ENCODE data around the gene PPFIA3. TPM values are rescaled to one million over a fixed set of nuclear protein-coding genes. Genes with fewer than 3 reads are reported as not detected.
"Not testable (repeated sequence)": the region's sequence is repeated elsewhere in the genome, so short reads cannot be mapped to it uniquely, and the experiment has no call there.

The PPFIA3 gene
- total RNA-seq, 5 donors from 2014 or later (not counting 1 experiment from before 2014, with no cell fraction given): 3.8 to 4.7 (median 4.1) TPM

DNA sequence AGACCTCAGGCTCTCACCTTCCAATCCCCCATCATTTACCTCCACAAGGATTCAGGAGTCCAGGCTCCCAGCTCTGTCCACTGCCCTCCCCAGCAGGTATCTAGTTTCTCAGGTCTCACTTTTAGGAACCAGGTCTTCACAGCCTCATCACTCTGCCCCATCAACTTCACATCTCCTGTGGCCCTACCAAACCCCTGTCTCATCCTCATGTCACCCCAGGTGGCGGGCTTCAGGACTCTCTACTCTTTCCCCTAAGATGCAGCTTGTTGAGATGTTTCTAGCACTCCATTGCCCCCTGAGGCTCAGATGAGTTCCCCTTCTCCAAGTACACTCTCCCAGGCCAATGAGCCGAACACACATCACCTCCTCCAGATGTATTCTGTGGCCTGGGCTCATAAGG lies 1.5 kb downstream of the PPFIA3 start:
- peaks cover 0 to 5% of the 10 kb centered on the region in 2 donors for H3K27me3 Mint-ChIP-seq
- no peaks in the 10 kb centered on the region for H3K9me3 ChIP-seq
- ATAC-seq (replicated peaks in 1 of 4) (no peak), DNase-seq (no peak)
- peak overlapping the region; percentile 67 to 84 (median 78) for H3K4me3 Mint-ChIP-seq
- H3K4me1 ChIP-seq (ENCODE audit: control insufficient read depth in 1 of 2, extremely low read depth in 1 of 2, insufficient read depth in 2 of 2, low read length in 2 of 2): peaks cover 3 to 28% of the 10 kb centered on the region in 2 experiments
- CTCF ChIA-PET: no interaction called here
- no peak overlapping the region for H3K27ac ChIP-seq (ENCODE audit: low read length)
- H3K4me3 ChIP-seq (ENCODE audit: control insufficient read depth in 1 of 2, extremely low read depth in 1 of 2, low read length in 1 of 2): no peak overlapping the region
- peak overlapping the region in 1 of 2 donors; percentile 41 for H3K27ac Mint-ChIP-seq
- no peaks in the 10 kb centered on the region for H3K36me3 Mint-ChIP-seq
- POLR2A ChIA-PET: interaction anchor here in 1 of 2 donors (0.5 kb wide), 1 partner anchor 102 kb away, joined by 3 read pairs; no protein-coding TSS in a partner anchor
- H3K27me3 ChIP-seq (replicated peaks in 1 of 2; ENCODE audit: control insufficient read depth in 2 of 2, extremely low read depth in 1 of 2, insufficient read depth in 2 of 2, low read length in 1 of 2): peaks cover 0 to 10% of the 10 kb centered on the region in 2 experiments
- peaks cover 27 to 35% (median 29%) of the 10 kb centered on the region in 3 donors for H3K4me1 Mint-ChIP-seq
- WGBS (ENCODE audit: insufficient coverage): 100% methylated on average over 1 of the region's 2 CpGs
- H3K9me3 Mint-ChIP-seq: no peaks in the 10 kb centered on the region
- no peaks in the 10 kb centered on the region for H3K36me3 ChIP-seq (ENCODE audit: control insufficient read depth in 2 of 2, extremely low read depth in 1 of 2, insufficient read depth in 1 of 2, low read length in 1 of 2)

DNA sequence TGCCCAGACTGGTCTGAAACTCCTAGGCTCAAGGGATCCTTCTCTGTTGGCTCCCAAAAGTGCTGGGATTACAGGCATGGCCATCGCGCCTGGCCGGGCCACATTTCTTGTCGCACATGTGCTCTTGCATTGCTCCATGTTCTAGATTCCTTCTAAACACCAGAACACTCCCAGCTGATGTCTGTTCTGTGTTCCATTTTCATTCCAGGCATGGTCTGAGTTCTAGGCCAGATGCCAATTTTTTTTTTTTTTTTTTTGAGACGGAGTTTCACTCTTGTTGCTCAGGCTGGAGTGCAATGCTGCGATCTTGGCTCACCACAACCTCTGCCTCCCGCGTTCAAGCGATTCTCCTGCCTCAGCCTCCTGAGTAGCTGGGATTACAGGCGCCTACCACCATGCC lies 2.5 kb downstream of the PPFIA3 start:
- H3K27me3 Mint-ChIP-seq; H3K9me3 Mint-ChIP-seq; H3K9me3 ChIP-seq; POLR2A ChIA-PET; DNase-seq; ATAC-seq (replicated peaks in 1 of 4); H3K27me3 ChIP-seq (replicated peaks in 1 of 2; ENCODE audit: control insufficient read depth in 2 of 2, extremely low read depth in 1 of 2, insufficient read depth in 2 of 2, low read length in 1 of 2); H3K4me3 Mint-ChIP-seq; H3K36me3 Mint-ChIP-seq; CTCF ChIA-PET; H3K4me3 ChIP-seq (ENCODE audit: control insufficient read depth in 1 of 2, extremely low read depth in 1 of 2, low read length in 1 of 2); H3K27ac Mint-ChIP-seq; H3K36me3 ChIP-seq (ENCODE audit: control insufficient read depth in 2 of 2, extremely low read depth in 1 of 2, insufficient read depth in 1 of 2, low read length in 1 of 2); H3K27ac ChIP-seq (ENCODE audit: low read length): not testable (repeated sequence)
- peaks cover 3 to 28% of the 10 kb centered on the region in 2 experiments for H3K4me1 ChIP-seq (ENCODE audit: control insufficient read depth in 1 of 2, extremely low read depth in 1 of 2, insufficient read depth in 2 of 2, low read length in 2 of 2)
- peaks cover 21 to 27% (median 24%) of the 10 kb centered on the region in 3 donors for H3K4me1 Mint-ChIP-seq
- 92% methylated on average over 4 of the region's 10 CpGs for WGBS (ENCODE audit: insufficient coverage)

DNA sequence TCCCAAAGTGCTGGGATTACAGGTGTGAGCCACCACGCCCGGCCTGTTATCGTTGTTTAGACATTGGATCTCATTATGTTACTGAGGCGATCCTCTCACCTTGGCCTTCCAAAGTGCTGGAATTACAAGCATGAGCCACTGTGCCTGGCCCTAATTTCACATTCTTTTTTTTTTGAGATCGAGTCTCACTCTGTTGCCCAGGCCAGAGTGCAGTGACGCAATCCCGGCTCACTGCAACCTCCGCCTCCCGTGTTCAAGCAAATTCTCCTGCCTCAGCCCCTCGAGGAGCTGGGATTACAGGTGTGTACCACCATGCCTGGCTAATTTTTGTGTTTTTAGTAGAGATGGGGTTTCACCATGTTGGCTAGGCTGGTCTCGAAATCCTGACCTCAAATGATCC lies 3.9 kb downstream of the PPFIA3 start:
- H3K9me3 Mint-ChIP-seq: not testable (repeated sequence)

DNA sequence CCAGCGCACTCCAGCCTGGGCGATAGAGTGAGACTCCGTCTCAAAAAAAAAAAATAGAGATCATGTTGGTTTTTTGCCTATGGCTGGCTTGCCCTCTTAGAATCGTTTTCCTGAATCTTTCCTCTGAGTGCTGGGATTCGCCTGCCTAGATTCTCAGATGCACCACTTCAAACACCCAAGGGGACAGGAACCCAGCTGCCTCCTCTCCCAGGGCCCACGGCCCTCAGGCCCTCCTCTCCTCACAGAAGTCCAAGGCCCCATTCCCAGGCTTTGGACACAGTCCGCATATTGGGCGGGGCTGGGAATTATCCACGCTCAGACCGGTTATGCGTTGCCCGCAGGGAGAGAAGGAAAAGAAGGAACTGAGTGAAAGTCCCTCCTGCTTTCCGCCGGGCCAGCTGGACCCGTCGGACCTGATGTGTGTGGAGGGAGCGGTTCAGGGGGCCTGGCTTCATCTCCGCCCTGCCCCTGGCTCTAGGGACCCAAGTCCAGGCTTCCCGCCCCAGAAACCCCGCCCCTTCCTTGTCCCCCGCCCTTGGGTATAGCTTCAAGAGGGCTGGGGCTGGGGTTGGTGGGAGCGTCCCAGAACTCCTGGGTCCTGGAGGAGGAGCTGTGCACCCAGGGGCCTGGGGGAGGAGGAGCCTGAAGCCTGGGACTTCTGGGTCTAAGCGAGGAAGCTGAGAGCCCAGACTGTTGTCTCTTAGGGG lies 5.8 kb downstream of the PPFIA3 start:
- ChIA-PET CTCF (interaction anchor here in 1 of 2 donors (0.9 kb wide), 1 partner anchor 11 kb away, joined by 3 read pairs; the partner anchor contains the start of gene LIN7B), POLR2A (no interaction called here)
- peaks cover 0 to 6% of the 10 kb centered on the region in 2 experiments for H3K27me3 ChIP-seq (replicated peaks in 1 of 2; ENCODE audit: control insufficient read depth in 2 of 2, extremely low read depth in 1 of 2, insufficient read depth in 2 of 2, low read length in 1 of 2)
- DNase-seq (no peak), ATAC-seq (replicated peaks in 1 of 4) (no peak)
- H3K9me3 Mint-ChIP-seq: no peaks in the 10 kb centered on the region
- H3K4me1 Mint-ChIP-seq: peaks cover 19 to 29% (median 21%) of the 10 kb centered on the region in 3 donors
- no peak overlapping the region for H3K27ac ChIP-seq (ENCODE audit: low read length)
- no peak overlapping the region for H3K27ac Mint-ChIP-seq
- 83% methylated on average over 12 of the region's 23 CpGs for WGBS (ENCODE audit: insufficient coverage)
- peaks cover 0 to 5% of the 10 kb centered on the region in 2 donors for H3K27me3 Mint-ChIP-seq
- no peak overlapping the region for H3K4me3 ChIP-seq (ENCODE audit: control insufficient read depth in 1 of 2, extremely low read depth in 1 of 2, low read length in 1 of 2)
- no peaks in the 10 kb centered on the region for H3K36me3 Mint-ChIP-seq
- no peaks in the 10 kb centered on the region for H3K36me3 ChIP-seq (ENCODE audit: control insufficient read depth in 2 of 2, extremely low read depth in 1 of 2, insufficient read depth in 1 of 2, low read length in 1 of 2)
- H3K9me3 ChIP-seq: no peaks in the 10 kb centered on the region
- peaks cover 0 to 23% of the 10 kb centered on the region in 2 experiments for H3K4me1 ChIP-seq (ENCODE audit: control insufficient read depth in 1 of 2, extremely low read depth in 1 of 2, insufficient read depth in 2 of 2, low read length in 2 of 2)
- no peak overlapping the region for H3K4me3 Mint-ChIP-seq

More for the DNA sequence above, 3.9 kb downstream of the PPFIA3 start:
- H3K4me3 ChIP-seq (ENCODE audit: control insufficient read depth in 1 of 2, extremely low read depth in 1 of 2, low read length in 1 of 2); H3K27me3 Mint-ChIP-seq; H3K27ac ChIP-seq (ENCODE audit: low read length); DNase-seq; CTCF ChIA-PET; H3K9me3 ChIP-seq; ATAC-seq (replicated peaks in 1 of 4); H3K36me3 ChIP-seq (ENCODE audit: control insufficient read depth in 2 of 2, extremely low read depth in 1 of 2, insufficient read depth in 1 of 2, low read length in 1 of 2); H3K36me3 Mint-ChIP-seq; H3K4me3 Mint-ChIP-seq; H3K27me3 ChIP-seq (replicated peaks in 1 of 2; ENCODE audit: control insufficient read depth in 2 of 2, extremely low read depth in 1 of 2, insufficient read depth in 2 of 2, low read length in 1 of 2); H3K27ac Mint-ChIP-seq: not testable (repeated sequence)
- H3K4me1 ChIP-seq (ENCODE audit: control insufficient read depth in 1 of 2, extremely low read depth in 1 of 2, insufficient read depth in 2 of 2, low read length in 2 of 2): peaks cover 1 to 29% of the 10 kb centered on the region in 2 experiments
- POLR2A ChIA-PET: interaction anchor here in 1 of 2 donors (0.7 kb wide), 1 partner anchor 11 kb away, joined by 11 read pairs; no protein-coding TSS in a partner anchor
- WGBS (ENCODE audit: insufficient coverage): 85% methylated on average over 6 of the region's 11 CpGs
- peaks cover 15 to 18% (median 16%) of the 10 kb centered on the region in 3 donors for H3K4me1 Mint-ChIP-seq

DNA sequence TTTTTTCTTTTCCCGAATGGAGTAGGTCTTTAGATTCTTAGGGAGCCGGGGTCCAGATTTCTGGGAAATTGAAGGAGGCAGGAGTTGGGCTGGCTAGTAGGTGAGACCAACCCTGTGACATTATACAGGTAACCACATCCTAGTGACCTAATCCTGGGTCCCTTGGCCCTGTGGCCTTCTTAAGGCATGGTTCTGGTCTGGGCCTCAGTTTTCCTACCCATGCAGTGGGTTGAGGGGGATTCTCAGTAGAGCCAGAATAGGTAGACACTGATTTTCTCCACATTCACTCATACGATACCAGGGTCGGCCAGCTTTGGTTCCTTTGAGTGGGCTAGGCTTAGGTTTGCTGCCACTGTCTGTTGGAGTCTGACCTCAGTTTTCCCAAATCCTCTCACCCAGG lies 7.2 kb downstream of the PPFIA3 start:
- no peak overlapping the region for H3K4me3 ChIP-seq (ENCODE audit: control insufficient read depth in 1 of 2, extremely low read depth in 1 of 2, low read length in 1 of 2)
- H3K9me3 ChIP-seq: no peaks in the 10 kb centered on the region
- Mint-ChIP-seq H3K9me3 (no peaks in the 10 kb centered on the region), H3K27ac (no peak overlapping the region), H3K27me3 (no peaks in the 10 kb centered on the region), H3K4me3 (peak overlapping the region in 1 of 3 donors; percentile 78), H3K4me1 (peaks cover 11 to 20% (median 12%) of the 10 kb centered on the region in 3 donors), H3K36me3 (no peaks in the 10 kb centered on the region)
- CTCF ChIA-PET: interaction anchor here in 1 of 2 donors (0.7 to 3.8 kb wide), 3 partner anchors 13 to 72 kb away, joined by 4 to 21 read pairs (median 4); partner anchors contain the start of gene LIN7B
- POLR2A ChIA-PET: interaction anchor here in 1 of 2 donors (0.6 kb wide), 2 partner anchors 133 to 513 kb away, joined by 3 to 5 read pairs; partner anchors contain the start of genes RRAS and RUVBL2
- H3K36me3 ChIP-seq (ENCODE audit: control insufficient read depth in 2 of 2, extremely low read depth in 1 of 2, insufficient read depth in 1 of 2, low read length in 1 of 2): no peaks in the 10 kb centered on the region
- no peak for DNase-seq
- peaks cover 0 to 15% of the 10 kb centered on the region in 2 experiments for H3K4me1 ChIP-seq (ENCODE audit: control insufficient read depth in 1 of 2, extremely low read depth in 1 of 2, insufficient read depth in 2 of 2, low read length in 2 of 2)
- ATAC-seq (replicated peaks in 1 of 4): no peak
- WGBS (ENCODE audit: insufficient coverage): no CpG with 5 or more reads among the region's 4 CpGs
- no peak overlapping the region for H3K27ac ChIP-seq (ENCODE audit: low read length)
- H3K27me3 ChIP-seq (replicated peaks in 1 of 2; ENCODE audit: control insufficient read depth in 2 of 2, extremely low read depth in 1 of 2, insufficient read depth in 2 of 2, low read length in 1 of 2): no peaks in the 10 kb centered on the region

DNA sequence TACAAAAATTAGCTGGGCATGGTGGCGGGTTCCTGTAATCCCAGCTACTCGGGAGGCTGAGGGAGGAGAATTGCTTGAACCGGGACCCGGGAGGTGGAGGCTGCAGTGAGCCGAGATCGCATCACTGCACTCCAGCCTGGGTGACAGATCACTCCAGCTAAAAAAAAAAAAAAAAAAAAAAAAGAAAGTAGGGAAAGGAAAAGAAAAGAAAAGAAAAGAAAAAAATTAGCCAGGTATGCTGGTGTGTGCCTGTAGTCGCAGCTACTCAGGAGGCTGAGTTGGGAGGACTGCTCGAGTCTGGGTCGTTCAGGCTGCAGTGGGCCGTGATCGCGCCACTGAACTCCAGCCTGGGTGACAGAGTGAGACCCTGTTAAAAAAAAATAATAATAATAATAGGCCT lies 7.9 kb downstream of the PPFIA3 start:
- H3K9me3 ChIP-seq; H3K27me3 Mint-ChIP-seq; H3K27ac Mint-ChIP-seq; H3K9me3 Mint-ChIP-seq; H3K27ac ChIP-seq (ENCODE audit: low read length); H3K27me3 ChIP-seq (replicated peaks in 1 of 2; ENCODE audit: control insufficient read depth in 2 of 2, extremely low read depth in 1 of 2, insufficient read depth in 2 of 2, low read length in 1 of 2); H3K36me3 ChIP-seq (ENCODE audit: control insufficient read depth in 2 of 2, extremely low read depth in 1 of 2, insufficient read depth in 1 of 2, low read length in 1 of 2); DNase-seq; ATAC-seq (replicated peaks in 1 of 4); H3K36me3 Mint-ChIP-seq: not testable (repeated sequence)
- Histone ChIP-seq H3K4me1 (ENCODE audit: control insufficient read depth in 1 of 2, extremely low read depth in 1 of 2, insufficient read depth in 2 of 2, low read length in 2 of 2) (peaks cover 0 to 15% of the 10 kb centered on the region in 2 experiments), H3K4me3 (ENCODE audit: control insufficient read depth in 1 of 2, extremely low read depth in 1 of 2, low read length in 1 of 2) (peak overlapping the region; percentile 29 to 35)
- ChIA-PET CTCF (interaction anchor here (0.6 to 3.8 kb wide), 12 partner anchors 9 to 794 kb away, joined by 3 to 21 read pairs (median 4); partner anchors contain the start of genes GYS1 (in 1 of the 2), LIN7B (in 1 of the 2) and RUVBL2 (in 1 of the 2)), POLR2A (interaction anchor here (0.6 to 0.8 kb wide), 4 partner anchors 13 to 513 kb away, joined by 3 to 7 read pairs (median 4); partner anchors contain the start of genes LIN7B (in 1 of the 2), RRAS (in 1 of the 2) and RUVBL2 (in 1 of the 2))
- H3K4me3 Mint-ChIP-seq: peak overlapping the region in 2 of 3 donors; percentile 13 to 78
- 100% methylated on average over 2 of the region's 12 CpGs for WGBS (ENCODE audit: insufficient coverage)
- peaks cover 11 to 20% (median 12%) of the 10 kb centered on the region in 3 donors for H3K4me1 Mint-ChIP-seq
